ENCODE results near the gene CD2AP.

DNA sequence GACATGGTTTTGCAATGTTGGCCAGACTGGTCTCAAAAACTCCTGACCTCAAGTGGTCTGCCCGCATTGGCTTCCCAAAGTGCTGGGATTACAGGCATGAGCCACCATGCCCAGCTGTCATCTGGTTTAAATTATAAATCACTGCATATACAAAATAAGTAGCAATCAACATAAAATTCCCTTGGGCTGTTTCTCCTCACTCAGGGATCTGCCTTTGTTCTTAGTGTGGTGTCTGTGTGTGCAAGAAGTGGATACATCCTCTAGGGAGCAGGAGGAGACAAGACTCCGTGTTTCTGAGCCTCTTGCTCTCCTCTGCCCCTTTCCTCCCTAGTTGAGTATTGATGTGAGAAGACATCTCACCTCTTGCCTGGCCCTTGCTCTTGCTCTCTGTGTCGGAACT is 155.6 kb downstream of the CD2AP start:
- TF ChIP-seq, protein P1, sequence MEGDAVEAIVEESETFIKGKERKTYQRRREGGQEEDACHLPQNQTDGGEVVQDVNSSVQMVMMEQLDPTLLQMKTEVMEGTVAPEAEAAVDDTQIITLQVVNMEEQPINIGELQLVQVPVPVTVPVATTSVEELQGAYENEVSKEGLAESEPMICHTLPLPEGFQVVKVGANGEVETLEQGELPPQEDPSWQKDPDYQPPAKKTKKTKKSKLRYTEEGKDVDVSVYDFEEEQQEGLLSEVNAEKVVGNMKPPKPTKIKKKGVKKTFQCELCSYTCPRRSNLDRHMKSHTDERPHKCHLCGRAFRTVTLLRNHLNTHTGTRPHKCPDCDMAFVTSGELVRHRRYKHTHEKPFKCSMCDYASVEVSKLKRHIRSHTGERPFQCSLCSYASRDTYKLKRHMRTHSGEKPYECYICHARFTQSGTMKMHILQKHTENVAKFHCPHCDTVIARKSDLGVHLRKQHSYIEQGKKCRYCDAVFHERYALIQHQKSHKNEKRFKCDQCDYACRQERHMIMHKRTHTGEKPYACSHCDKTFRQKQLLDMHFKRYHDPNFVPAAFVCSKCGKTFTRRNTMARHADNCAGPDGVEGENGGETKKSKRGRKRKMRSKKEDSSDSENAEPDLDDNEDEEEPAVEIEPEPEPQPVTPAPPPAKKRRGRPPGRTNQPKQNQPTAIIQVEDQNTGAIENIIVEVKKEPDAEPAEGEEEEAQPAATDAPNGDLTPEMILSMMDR (IDR thresholded peaks at IDR 0.05; ENCODE audit: insufficient read depth, low read depth, low read length) = no peak
- TF ChIP-seq EZH2 (IDR thresholded peaks at IDR 0.05; ENCODE audit: insufficient read depth, low read length) = no peak
